A673 (cell line): ENCODE data around the gene PDGFC. TPM values are rescaled to one million over a fixed set of nuclear protein-coding genes. Genes with fewer than 3 reads are reported as not detected.

ENCODE experiments used
- BruUV-seq: library from RNA; stranded (reverse); fragments of 400-500 nt; replicated peaks from 2 replicates; lab custom pipeline; 2021; lab: Mats Ljungman, UMichigan
- CTCF ChIA-PET: fragments of 300-600 bp; sonication (Branson Sonifier 250); formaldehyde crosslinking; loops from one replicate; lab custom pipeline; 2022; ENCODE audit warnings: antibody characterized with exemption; lab: Charles Lee
- POLR2A ChIA-PET: fragments of 300-600 bp; sonication (Branson Sonifier 250); formaldehyde crosslinking; loops from one replicate; lab custom pipeline; 2022; ENCODE audit warnings: antibody characterized with exemption; ENCODE audit not compliant: low non-redundant PET; lab: Charles Lee
- DNase-seq: peaks from one replicate; pipeline ENCODE4 v3.0.0-alpha.2; 2015; ENCODE audit warnings: low spot score
- H3K27ac ChIP-seq: fragments of 200-600 bp; sonication (generic); 2 replicates; pipeline ENCODE4 v1.5.1; 2016; ENCODE audit warnings: mixed run types, low read depth, mild to moderate bottlenecking, mixed read lengths, antibody characterized with exemption, low read length; ENCODE audit not compliant: poor library complexity, severe bottlenecking
- H3K27me3 ChIP-seq: fragments of 200-600 bp; sonication (generic); replicated peaks from 2 replicates; pipeline ENCODE4 v1.6.1; 2017; ENCODE audit warnings: mixed run types, low read depth, mild to moderate bottlenecking, mixed read lengths, antibody characterized with exemption, low read length; ENCODE audit not compliant: insufficient read depth, poor library complexity
- H3K36me3 ChIP-seq: fragments of 200-600 bp; sonication (generic); 2 replicates; pipeline ENCODE4 v1.6.1; 2016; ENCODE audit warnings: mixed run types, mild to moderate bottlenecking, mixed read lengths, antibody characterized with exemption, low read length; ENCODE audit not compliant: insufficient read depth, poor library complexity, severe bottlenecking
- H3K4me1 ChIP-seq: fragments of 200-600 bp; sonication (generic); 2 replicates; pipeline ENCODE4 v1.6.1; 2017; ENCODE audit warnings: mixed run types, mild to moderate bottlenecking, mixed read lengths, antibody characterized with exemption, low read length; ENCODE audit not compliant: insufficient read depth, poor library complexity, severe bottlenecking
- H3K4me3 ChIP-seq: fragments of 200-600 bp; sonication (generic); 2 replicates; pipeline ENCODE4 v1.5.1; 2016; ENCODE audit warnings: low read depth, mixed run types, mild to moderate bottlenecking, mixed read lengths, low read length; ENCODE audit not compliant: poor library complexity, severe bottlenecking
- H3K9me3 ChIP-seq: fragments of 200-600 bp; sonication (generic); 2 replicates; pipeline ENCODE4 v1.6.1; 2016; ENCODE audit warnings: mixed run types, low read depth, mild to moderate bottlenecking, mixed read lengths, antibody characterized with exemption, low read length; ENCODE audit not compliant: poor library complexity, severe bottlenecking
- EZH2 ChIP-seq: fragments of 200-600 bp; sonication (generic); IDR thresholded peaks from 2 replicates; pipeline ENCODE4 v1.6.1; 2017; ENCODE audit warnings: borderline replicate concordance, low read depth, mild to moderate bottlenecking, mixed read lengths, antibody characterized with exemption, low read length; ENCODE audit not compliant: poor library complexity, severe bottlenecking
- intact Hi-C: fragments of 100-400 bp; cut with micrococcal nuclease; formaldehyde crosslinking; loops from one replicate; pipeline ENCODE4 v1.10.0; 2022; ENCODE audit not compliant: unreplicated experiment
- total RNA-seq: library from RNA; stranded (reverse); gene quantifications from 2 replicates; pipeline ENCODE4 v1.2.3, GENCODE V29; 2021
- TF ChIP-seq, protein P1 (sequence below): fragments of 300-800, 200-600 bp; sonication (generic); conservative IDR thresholded peaks from 2 replicates; pipeline ENCODE4 v1.5.1; 2017; ENCODE audit warnings: low read depth, mild to moderate bottlenecking, antibody characterized with exemption, low read length, moderate library complexity, mixed read lengths

PDGFC gene
- total RNA-seq, 1 experiment from 2014 or later, result 28.0 TPM

GRCh38 chr4:157014621-157015591, 43.3 kb upstream of the PDGFC start:
- Histone ChIP-seq H3K36me3 (no peaks in the 10 kb centered on the region), H3K27ac (no peak overlapping the region), H3K9me3 (no peaks in the 10 kb centered on the region), H3K27me3 (no peaks in the 10 kb centered on the region), H3K4me1 (peaks cover 37% of the 10 kb centered on the region), H3K4me3 (no peak overlapping the region)
- intact Hi-C loops, result no loop called here
- BruUV-seq, result no TSS peak
- TF ChIP-seq, protein P1, sequence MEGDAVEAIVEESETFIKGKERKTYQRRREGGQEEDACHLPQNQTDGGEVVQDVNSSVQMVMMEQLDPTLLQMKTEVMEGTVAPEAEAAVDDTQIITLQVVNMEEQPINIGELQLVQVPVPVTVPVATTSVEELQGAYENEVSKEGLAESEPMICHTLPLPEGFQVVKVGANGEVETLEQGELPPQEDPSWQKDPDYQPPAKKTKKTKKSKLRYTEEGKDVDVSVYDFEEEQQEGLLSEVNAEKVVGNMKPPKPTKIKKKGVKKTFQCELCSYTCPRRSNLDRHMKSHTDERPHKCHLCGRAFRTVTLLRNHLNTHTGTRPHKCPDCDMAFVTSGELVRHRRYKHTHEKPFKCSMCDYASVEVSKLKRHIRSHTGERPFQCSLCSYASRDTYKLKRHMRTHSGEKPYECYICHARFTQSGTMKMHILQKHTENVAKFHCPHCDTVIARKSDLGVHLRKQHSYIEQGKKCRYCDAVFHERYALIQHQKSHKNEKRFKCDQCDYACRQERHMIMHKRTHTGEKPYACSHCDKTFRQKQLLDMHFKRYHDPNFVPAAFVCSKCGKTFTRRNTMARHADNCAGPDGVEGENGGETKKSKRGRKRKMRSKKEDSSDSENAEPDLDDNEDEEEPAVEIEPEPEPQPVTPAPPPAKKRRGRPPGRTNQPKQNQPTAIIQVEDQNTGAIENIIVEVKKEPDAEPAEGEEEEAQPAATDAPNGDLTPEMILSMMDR, result no peak
- POLR2A ChIA-PET, result no interaction called here
- CTCF ChIA-PET, result no interaction called here
- no peak for DNase-seq

- DNase-seq, result no peak
- CTCF ChIA-PET, result no interaction called here
- no TSS peak for BruUV-seq
- no peak overlapping the region for H3K4me3 ChIP-seq
- H3K36me3 ChIP-seq, result no peaks in the 10 kb centered on the region
- POLR2A ChIA-PET, result interaction anchor here (0.6 kb wide), 1 partner anchor 63 kb away, joined by 4 read pairs; no protein-coding TSS in a partner anchor
- intact Hi-C loops, result no loop called here
- TF ChIP-seq, protein P1, result no peak
- no peak for TF ChIP-seq EZH2
- H3K9me3 ChIP-seq, result no peaks in the 10 kb centered on the region
- H3K4me1 ChIP-seq, result peaks cover 38% of the 10 kb centered on the region
- H3K27ac ChIP-seq, result no peak overlapping the region
- H3K27me3 ChIP-seq, result no peaks in the 10 kb centered on the region
Measured at GRCh38 chr4:157013656-157014055, 42.1 kb upstream of the PDGFC start.

GRCh38 chr4:157012781-157013180, 41.2 kb upstream of the PDGFC start:
- Histone ChIP-seq H3K36me3 (no peaks in the 10 kb centered on the region), H3K4me3 (no peak overlapping the region), H3K9me3 (no peaks in the 10 kb centered on the region), H3K27me3 (no peaks in the 10 kb centered on the region), H3K27ac (no peak overlapping the region), H3K4me1 (peaks cover 38% of the 10 kb centered on the region)
- no peak for DNase-seq
- no TSS peak for BruUV-seq
- POLR2A ChIA-PET, result no interaction called here
- CTCF ChIA-PET, result no interaction called here
- intact Hi-C loops, result no loop called here
- TF ChIP-seq, protein P1, result no peak
- no peak for TF ChIP-seq EZH2
